Retinal pigment epithelial cell (primary cell): ENCODE results near the gene DHX29.

Experiments
- DNase-seq: peaks from one replicate; pipeline ENCODE4 v3.0.0-alpha.2; 2010; ENCODE audit warnings: low read depth
- H3K4me3 ChIP-seq: 2 replicates; pipeline ENCODE4 v1.5.1; 2011; ENCODE audit warnings: mild to moderate bottlenecking, low read length, control low read depth, moderate library complexity
- TF ChIP-seq, protein P1 (sequence below): conservative IDR thresholded peaks from 2 replicates; pipeline ENCODE4 v1.5.1; 2011; ENCODE audit warnings: low read depth, low read length, control low read depth, inconsistent platforms

DHX29 gene

GRCh38 chr5:55316289-55316688 lies 8.8 kb upstream of the DHX29 start:
- TF ChIP-seq, protein P1, sequence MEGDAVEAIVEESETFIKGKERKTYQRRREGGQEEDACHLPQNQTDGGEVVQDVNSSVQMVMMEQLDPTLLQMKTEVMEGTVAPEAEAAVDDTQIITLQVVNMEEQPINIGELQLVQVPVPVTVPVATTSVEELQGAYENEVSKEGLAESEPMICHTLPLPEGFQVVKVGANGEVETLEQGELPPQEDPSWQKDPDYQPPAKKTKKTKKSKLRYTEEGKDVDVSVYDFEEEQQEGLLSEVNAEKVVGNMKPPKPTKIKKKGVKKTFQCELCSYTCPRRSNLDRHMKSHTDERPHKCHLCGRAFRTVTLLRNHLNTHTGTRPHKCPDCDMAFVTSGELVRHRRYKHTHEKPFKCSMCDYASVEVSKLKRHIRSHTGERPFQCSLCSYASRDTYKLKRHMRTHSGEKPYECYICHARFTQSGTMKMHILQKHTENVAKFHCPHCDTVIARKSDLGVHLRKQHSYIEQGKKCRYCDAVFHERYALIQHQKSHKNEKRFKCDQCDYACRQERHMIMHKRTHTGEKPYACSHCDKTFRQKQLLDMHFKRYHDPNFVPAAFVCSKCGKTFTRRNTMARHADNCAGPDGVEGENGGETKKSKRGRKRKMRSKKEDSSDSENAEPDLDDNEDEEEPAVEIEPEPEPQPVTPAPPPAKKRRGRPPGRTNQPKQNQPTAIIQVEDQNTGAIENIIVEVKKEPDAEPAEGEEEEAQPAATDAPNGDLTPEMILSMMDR = no peak
- no peak overlapping the region for H3K4me3 ChIP-seq
- DNase-seq = no peak

DNA sequence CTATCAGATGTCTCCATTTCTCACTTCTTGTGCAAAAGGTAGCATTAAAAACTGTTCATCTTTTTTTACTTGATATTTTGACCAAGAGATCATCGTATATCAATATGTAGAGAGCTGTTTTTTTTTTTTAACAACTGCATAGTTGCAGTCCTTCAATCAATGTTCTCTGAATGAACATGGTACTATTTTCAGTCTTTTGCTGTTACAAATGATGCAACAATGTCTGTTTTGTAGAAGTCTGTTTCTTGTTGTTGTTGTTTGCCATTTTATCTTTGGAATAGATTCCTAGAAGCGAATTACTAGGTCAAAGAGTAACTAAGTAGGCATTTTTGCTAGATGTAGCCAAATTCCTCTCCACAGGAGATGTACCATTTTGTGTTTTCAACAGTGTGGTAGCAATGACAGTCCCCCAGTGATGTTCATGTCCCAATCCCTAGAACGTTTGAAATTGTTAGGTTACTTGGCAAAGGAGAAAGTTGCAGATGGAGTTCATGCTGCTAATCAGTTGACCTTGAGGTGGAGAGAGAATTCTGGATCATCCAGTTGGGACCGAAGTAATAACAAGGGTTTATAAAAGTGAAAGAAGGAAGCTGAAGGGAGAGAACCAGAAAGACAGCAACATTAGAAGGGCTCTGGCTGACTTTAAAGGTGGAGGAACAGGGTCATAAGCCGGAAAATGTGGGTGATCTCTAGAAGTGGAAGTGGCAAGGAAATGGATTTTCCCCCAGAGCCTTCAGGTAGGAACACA lies 6.5 kb upstream of the DHX29 start:
- no peak for DNase-seq
- H3K4me3 ChIP-seq = no peak overlapping the region
- TF ChIP-seq, protein P1 = no peak

DNA sequence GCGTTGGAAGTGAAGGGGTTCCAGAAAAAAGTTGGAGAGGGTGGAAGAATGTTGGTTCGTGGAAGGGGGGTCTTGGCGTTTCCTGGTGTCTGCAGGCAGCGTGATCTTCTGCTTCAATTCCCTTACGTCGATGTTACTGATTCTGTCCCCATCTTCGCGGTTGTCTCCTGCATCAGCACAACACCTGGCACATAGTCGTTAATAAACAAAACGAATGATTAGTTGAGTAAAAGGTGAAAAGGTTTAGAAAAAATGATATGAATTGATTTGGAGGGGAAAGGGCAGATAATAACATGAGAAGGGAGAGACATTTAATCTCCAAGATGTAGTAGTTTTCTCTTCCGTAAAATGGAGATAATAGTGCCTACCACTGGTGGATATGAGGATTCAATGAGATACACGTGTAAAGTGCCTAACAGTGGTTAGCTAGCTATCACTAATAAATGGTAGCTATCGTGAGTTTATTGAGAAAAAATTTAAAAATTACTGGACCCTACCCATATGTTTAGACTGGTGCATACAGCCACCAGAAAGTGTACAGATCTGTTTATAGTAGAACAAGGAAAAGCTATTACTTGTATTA lies 851 bp upstream of the DHX29 start:
- TF ChIP-seq, protein P1 = no peak
- H3K4me3 ChIP-seq = peak overlapping the region; percentile 86
- DNase-seq = no peak

GRCh38 chr5:55306641-55307382 lies 682 bp downstream of the DHX29 start:
- TF ChIP-seq, protein P1 = no peak
- DNase-seq = no peak
- peak overlapping the region; percentile 86 for H3K4me3 ChIP-seq

DNA sequence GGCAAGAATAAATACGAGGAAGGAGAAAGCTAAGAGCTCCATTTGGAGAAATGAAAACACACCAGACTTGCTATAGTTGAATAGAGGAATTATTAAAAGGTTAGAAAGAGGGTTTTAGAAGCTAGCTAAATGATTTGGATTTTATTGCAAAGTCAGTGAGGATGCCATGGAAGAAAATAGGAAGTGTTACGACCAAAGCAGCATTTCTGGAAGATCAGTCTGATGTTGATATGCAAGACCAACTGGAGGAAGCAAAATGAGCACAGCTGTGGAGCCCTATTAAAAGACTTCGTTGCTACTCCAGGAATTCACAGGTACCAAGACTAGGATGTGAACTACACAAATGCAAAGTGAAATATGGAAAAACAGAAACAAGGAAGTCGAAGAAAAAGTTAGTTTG lies 2.1 kb downstream of the DHX29 start:
- TF ChIP-seq, protein P1 = no peak
- H3K4me3 ChIP-seq = peak overlapping the region; percentile 86
- DNase-seq = no peak

DNA sequence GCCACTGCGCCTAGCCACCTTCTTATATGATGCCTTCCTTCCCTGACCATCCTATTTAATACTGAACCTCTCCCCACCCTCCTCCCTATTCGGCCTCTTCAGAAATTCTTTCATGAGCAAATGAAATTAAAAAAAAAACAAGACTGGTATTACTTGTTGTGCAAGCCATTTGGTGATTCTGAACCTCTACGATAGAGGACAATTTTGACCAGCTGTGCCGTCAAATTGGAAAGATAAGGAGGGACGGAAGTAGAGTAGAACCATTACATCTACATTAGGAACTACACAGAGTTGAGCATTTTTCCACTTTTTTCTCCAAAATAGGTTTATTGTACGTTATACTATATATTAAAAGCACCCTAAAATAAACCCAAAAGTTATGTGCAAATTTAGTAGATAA lies 2.9 kb downstream of the DHX29 start:
- TF ChIP-seq, protein P1 = no peak
- H3K4me3 ChIP-seq = no peak overlapping the region
- no peak for DNase-seq

- no peak overlapping the region for H3K4me3 ChIP-seq
- TF ChIP-seq, protein P1 = no peak
- peak; percentile 75 for DNase-seq
These were observed 4.2 kb downstream of the DHX29 start for GRCh38 chr5:55303238-55303690.
